Ishikawa (cell line): Measurements from ENCODE around the gene YWHAH.

Source experiments
- CEBPB ChIP-seq: IDR thresholded peaks from 2 replicates; pipeline ENCODE4 v1.6.1; 2012
- EGR1 ChIP-seq: IDR thresholded peaks from 2 replicates; pipeline ENCODE4 v1.6.1; 2012
- EP300 ChIP-seq: IDR thresholded peaks from 2 replicates; pipeline ENCODE4 v1.6.1; 2012; ENCODE audit warnings: borderline replicate concordance
- FOXM1 ChIP-seq: IDR thresholded peaks from 2 replicates; pipeline ENCODE4 v1.6.1; 2012; ENCODE audit warnings: low read depth, borderline replicate concordance
- RAD21 ChIP-seq: IDR thresholded peaks from 2 replicates; pipeline ENCODE4 v1.6.1; 2012; ENCODE audit warnings: low read depth
- TAF1 ChIP-seq: IDR thresholded peaks from 2 replicates; pipeline ENCODE4 v1.6.1; 2012; ENCODE audit warnings: low read depth, mild to moderate bottlenecking
- TEAD4 ChIP-seq: IDR thresholded peaks from 2 replicates; pipeline ENCODE4 v1.6.1; 2012
- YY1 ChIP-seq: IDR thresholded peaks from 2 replicates; pipeline ENCODE4 v1.6.1; 2012; ENCODE audit warnings: low read depth
- ZBTB7A ChIP-seq: IDR thresholded peaks from 2 replicates; pipeline ENCODE4 v1.6.1; 2012; ENCODE audit warnings: low read depth
- TF ChIP-seq, protein P1 (sequence below): IDR thresholded peaks from 2 replicates; pipeline ENCODE4 v1.6.1; 2012; ENCODE audit warnings: low read depth, mild to moderate bottlenecking
- TF ChIP-seq, protein P2 (sequence below): IDR thresholded peaks from 2 replicates; pipeline ENCODE4 v1.6.1; 2012

DNA sequence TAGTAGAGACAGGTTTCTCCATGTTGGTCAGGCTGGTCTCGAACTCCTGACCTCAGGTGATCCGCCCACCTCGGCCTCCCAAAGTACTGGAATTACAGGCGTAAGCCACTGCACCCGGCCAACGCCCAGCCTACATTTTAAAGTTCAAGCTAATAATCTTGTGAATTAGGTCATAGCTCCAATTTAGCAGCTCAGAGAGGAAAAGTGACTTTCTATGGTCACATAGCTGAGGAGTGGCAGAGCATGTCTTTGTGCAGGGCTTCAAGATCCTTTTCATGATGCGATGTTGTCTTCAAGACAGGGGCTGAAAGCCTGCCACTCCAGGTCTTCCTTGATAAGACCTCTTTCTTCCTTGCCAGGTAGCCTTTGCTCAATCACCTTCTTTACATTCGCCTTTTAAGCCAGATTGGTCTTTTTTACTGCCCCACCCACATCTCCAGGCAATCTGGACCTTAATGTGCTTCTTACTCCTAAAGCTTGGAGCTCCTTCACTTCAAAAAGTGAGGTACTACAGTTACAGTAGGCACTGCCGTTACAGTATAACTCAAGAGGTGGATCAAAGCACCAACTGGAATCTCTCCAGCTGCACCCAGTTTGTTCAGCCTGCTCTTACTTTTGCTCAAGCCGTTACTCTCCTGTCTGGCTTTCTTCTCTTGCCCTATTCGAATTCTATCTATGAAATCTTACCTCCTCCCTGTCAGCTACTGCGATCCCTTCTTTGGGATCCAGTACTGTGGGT is 18.2 kb downstream of the YWHAH start:
- TF ChIP-seq, protein P1, sequence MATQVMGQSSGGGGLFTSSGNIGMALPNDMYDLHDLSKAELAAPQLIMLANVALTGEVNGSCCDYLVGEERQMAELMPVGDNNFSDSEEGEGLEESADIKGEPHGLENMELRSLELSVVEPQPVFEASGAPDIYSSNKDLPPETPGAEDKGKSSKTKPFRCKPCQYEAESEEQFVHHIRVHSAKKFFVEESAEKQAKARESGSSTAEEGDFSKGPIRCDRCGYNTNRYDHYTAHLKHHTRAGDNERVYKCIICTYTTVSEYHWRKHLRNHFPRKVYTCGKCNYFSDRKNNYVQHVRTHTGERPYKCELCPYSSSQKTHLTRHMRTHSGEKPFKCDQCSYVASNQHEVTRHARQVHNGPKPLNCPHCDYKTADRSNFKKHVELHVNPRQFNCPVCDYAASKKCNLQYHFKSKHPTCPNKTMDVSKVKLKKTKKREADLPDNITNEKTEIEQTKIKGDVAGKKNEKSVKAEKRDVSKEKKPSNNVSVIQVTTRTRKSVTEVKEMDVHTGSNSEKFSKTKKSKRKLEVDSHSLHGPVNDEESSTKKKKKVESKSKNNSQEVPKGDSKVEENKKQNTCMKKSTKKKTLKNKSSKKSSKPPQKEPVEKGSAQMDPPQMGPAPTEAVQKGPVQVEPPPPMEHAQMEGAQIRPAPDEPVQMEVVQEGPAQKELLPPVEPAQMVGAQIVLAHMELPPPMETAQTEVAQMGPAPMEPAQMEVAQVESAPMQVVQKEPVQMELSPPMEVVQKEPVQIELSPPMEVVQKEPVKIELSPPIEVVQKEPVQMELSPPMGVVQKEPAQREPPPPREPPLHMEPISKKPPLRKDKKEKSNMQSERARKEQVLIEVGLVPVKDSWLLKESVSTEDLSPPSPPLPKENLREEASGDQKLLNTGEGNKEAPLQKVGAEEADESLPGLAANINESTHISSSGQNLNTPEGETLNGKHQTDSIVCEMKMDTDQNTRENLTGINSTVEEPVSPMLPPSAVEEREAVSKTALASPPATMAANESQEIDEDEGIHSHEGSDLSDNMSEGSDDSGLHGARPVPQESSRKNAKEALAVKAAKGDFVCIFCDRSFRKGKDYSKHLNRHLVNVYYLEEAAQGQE = no peak
- TF ChIP-seq EP300 (no peak), YY1 (no peak), TAF1 (no peak), FOXM1 (no peak), RAD21 (no peak), TEAD4 (no peak), EGR1 (no peak), CEBPB (no peak), ZBTB7A (no peak)
- TF ChIP-seq, protein P2, sequence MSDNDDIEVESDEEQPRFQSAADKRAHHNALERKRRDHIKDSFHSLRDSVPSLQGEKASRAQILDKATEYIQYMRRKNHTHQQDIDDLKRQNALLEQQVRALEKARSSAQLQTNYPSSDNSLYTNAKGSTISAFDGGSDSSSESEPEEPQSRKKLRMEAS = no peak
